Measurements from ENCODE around the gene ZNF438.

ZNF438 gene

DNA sequence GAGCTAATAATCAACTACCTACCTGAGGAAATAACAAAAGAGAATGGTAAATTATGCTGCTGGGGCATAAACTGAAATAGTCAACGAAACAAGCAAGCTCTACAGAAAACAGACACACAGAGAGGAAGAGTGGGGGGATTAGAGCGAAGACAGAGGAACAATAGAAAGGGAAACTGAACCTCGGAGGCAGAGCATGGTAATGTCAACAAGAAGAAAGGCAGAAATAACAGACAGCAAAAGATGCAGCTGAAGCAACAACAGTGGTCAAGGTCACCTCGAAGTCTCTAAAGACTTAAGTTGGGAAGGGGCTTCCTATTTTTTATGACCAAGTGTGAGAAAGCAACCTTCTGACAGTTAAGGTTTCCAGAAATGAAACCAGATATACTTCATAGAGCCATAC, 177.0 kb downstream of the ZNF438 start:
- DNase-seq (ENCODE audit: low read depth), result peak; percentile 67
- TF ChIP-seq MYC (IDR thresholded peaks at IDR 0.05; ENCODE audit: low read depth, low read length), result no peak
- no peak for TF ChIP-seq POLR2A (IDR thresholded peaks at IDR 0.05; ENCODE audit: extremely low read depth, insufficient read length)
- TF ChIP-seq, protein P1, sequence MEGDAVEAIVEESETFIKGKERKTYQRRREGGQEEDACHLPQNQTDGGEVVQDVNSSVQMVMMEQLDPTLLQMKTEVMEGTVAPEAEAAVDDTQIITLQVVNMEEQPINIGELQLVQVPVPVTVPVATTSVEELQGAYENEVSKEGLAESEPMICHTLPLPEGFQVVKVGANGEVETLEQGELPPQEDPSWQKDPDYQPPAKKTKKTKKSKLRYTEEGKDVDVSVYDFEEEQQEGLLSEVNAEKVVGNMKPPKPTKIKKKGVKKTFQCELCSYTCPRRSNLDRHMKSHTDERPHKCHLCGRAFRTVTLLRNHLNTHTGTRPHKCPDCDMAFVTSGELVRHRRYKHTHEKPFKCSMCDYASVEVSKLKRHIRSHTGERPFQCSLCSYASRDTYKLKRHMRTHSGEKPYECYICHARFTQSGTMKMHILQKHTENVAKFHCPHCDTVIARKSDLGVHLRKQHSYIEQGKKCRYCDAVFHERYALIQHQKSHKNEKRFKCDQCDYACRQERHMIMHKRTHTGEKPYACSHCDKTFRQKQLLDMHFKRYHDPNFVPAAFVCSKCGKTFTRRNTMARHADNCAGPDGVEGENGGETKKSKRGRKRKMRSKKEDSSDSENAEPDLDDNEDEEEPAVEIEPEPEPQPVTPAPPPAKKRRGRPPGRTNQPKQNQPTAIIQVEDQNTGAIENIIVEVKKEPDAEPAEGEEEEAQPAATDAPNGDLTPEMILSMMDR (IDR thresholded peaks at IDR 0.05; ENCODE audit: low read depth, low read length), result no peak
- TF ChIP-seq, protein P2, sequence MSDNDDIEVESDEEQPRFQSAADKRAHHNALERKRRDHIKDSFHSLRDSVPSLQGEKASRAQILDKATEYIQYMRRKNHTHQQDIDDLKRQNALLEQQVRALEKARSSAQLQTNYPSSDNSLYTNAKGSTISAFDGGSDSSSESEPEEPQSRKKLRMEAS (IDR thresholded peaks at IDR 0.05; ENCODE audit: low read depth, low read length), result no peak
- H3K4me3 ChIP-seq (ENCODE audit: low read depth, low read length), result peak overlapping the region; percentile 73

DNA sequence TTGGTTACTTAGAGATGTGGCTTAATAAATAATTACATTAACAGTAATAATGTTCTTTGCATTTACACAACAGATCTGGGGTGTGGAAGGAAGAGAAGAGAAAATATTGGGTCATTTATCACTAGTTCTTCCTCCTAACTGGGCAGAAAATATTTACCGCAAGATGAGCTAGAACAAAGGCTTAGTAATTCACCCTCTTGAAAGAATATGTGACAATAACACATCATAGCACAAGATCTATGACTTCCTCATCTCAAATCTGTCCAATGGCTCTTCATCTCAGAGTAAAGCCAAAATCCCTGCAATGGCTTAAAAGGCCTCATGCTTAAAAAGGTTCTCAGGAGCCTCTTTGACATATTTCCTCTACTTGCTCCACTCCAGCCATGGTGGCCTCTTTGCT, 178.6 kb downstream of the ZNF438 start:
- no peak overlapping the region for H3K4me3 ChIP-seq (ENCODE audit: low read depth, low read length)
- DNase-seq (ENCODE audit: low read depth), result no peak
- TF ChIP-seq, protein P2 (IDR thresholded peaks at IDR 0.05; ENCODE audit: low read depth, low read length), result no peak
- TF ChIP-seq, protein P1 (IDR thresholded peaks at IDR 0.05; ENCODE audit: low read depth, low read length), result no peak

DNA sequence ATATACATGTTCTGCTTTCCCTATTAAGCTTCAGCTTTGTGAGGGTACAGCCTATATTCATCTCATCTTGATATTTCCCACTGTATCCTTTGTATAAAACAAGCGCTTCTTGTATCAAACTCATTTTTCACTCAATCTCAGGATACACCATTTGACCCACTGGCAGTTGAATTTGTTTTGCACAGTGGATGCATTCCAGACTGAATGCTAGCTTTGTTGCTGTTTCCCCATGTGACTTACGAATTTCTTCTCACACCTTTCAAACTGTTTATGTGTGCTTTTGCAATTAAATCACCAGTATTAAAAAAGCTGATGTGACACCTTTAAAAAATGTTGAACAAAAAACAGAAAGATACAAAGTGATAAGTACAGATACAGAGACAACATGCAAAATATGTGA, 180.9 kb downstream of the ZNF438 start:
- no peak overlapping the region for H3K4me3 ChIP-seq (ENCODE audit: low read depth, low read length)
- no peak for DNase-seq (ENCODE audit: low read depth)
- TF ChIP-seq, protein P1 (IDR thresholded peaks at IDR 0.05; ENCODE audit: low read depth, low read length), result no peak
- TF ChIP-seq MYC (IDR thresholded peaks at IDR 0.05; ENCODE audit: low read depth, low read length) (no peak), POLR2A (IDR thresholded peaks at IDR 0.05; ENCODE audit: extremely low read depth, insufficient read length) (no peak)
- TF ChIP-seq, protein P2 (IDR thresholded peaks at IDR 0.05; ENCODE audit: low read depth, low read length), result no peak

DNA sequence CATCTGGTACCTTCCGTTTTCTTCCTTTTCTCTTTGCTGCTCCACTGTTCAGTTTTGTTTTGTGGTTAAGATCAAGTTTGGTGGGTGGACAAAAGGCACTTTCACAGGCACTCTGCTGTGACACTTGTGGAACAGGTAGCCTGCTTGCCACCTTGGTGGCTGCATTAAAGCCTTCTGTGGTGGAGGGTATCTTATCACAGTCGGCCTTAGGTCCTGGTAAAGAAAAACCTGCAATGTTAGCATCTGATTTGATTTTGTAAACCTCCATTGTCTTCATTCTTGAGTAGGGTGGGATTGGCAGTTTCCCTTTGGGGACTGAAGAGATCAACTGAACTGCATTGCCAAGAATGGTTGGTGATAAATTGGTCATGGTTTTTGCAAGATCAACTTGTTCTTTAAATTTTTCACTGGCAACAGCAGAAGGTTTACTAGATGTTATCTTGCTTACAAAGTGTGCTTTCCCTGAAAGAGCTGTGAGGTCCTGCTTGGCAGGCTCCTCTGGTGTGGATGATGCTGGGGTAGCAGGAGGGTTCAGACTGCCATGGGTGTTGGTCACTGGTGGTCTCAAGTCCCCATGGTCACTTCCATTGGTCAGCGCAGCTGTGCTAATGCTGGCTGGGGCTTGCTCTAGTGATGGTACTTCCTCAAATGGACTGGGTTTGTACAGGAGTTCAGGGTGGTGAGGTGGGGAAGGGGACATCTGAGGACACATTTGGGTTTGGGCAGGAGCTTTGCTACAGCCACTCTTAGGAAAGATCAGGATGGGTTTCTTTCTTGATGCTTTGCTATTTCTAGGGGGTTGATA, 182.2 kb downstream of the ZNF438 start:
- TF ChIP-seq MYC (IDR thresholded peaks at IDR 0.05; ENCODE audit: low read depth, low read length), result no peak
- TF ChIP-seq, protein P1 (IDR thresholded peaks at IDR 0.05; ENCODE audit: low read depth, low read length), result no peak
- TF ChIP-seq, protein P2 (IDR thresholded peaks at IDR 0.05; ENCODE audit: low read depth, low read length), result no peak
- no peak for TF ChIP-seq POLR2A (IDR thresholded peaks at IDR 0.05; ENCODE audit: extremely low read depth, insufficient read length)
- DNase-seq (ENCODE audit: low read depth), result no peak
- no peak overlapping the region for H3K4me3 ChIP-seq (ENCODE audit: low read depth, low read length)

DNA sequence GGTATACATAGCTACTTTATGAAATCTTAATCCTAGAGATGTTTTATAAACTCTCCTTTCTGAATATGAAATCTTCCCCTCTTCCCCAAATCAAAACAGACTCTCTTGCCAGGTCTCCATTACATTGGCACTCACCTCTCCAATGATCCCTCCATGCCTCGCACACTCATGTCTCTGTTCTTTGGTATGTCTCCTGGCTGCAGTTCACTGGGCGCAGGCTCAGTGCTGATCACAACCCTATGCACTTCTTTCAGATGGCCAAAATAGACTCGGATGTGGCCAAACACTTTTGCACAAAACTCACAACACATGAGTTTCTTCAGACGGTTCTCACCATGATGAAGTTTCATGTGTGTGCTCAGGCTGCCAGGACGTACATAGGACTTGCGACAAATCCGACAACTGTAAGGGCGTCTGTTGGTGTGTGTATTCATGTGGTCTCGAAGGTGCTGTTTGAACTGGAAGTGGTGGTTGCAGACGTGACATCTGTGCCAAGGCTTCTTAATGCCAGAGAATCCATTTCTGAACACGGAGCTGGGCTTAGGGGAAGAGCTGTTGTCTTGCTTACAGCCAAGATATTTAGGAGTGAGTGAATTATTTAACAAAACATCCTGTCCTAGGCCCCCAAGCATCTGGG, 183.2 kb downstream of the ZNF438 start:
- DNase-seq (ENCODE audit: low read depth), result no peak
- H3K4me3 ChIP-seq (ENCODE audit: low read depth, low read length), result no peak overlapping the region
- TF ChIP-seq MYC (IDR thresholded peaks at IDR 0.05; ENCODE audit: low read depth, low read length) (no peak), POLR2A (IDR thresholded peaks at IDR 0.05; ENCODE audit: extremely low read depth, insufficient read length) (no peak)
- TF ChIP-seq, protein P2 (IDR thresholded peaks at IDR 0.05; ENCODE audit: low read depth, low read length), result no peak
- TF ChIP-seq, protein P1 (IDR thresholded peaks at IDR 0.05; ENCODE audit: low read depth, low read length), result no peak

Data from NB4 (cell line).